NCI-H1092 treated with DMSO at 0.1 percent for 48 hours (cell line): ENCODE results near the gene STAT4.

Experiments
- DNase-seq: peaks from one replicate; lab custom pipeline; 2025; lab: John Stamatoyannopoulos, UW

STAT4 gene

DNA sequence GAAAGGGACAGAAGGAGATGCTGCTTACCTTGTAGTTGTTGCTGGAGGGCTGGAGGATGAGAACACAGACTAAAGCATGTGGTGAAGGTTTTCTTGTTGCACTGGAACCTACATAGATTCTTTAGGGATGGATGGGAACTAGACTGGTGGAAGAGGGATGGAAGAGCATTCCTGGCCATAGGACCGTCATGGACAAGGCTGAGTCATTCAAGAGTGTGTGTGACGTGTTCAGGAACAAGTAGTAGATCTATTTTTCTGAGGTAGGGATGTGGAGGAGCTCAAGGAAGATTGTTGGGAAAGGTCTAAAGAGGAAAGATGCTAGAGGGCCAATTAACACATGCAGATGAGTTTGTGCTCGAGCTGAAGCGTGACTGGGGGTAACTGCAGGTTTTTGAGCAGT is 6.6 kb downstream of the STAT4 start:
- DNase-seq, result no peak

- DNase-seq, result no peak
Observed at GRCh38 chr2:191143791-191144190, 7.0 kb downstream of the STAT4 start.

GRCh38 chr2:191128911-191129304 is 21.9 kb downstream of the STAT4 start:
- no peak for DNase-seq

DNA sequence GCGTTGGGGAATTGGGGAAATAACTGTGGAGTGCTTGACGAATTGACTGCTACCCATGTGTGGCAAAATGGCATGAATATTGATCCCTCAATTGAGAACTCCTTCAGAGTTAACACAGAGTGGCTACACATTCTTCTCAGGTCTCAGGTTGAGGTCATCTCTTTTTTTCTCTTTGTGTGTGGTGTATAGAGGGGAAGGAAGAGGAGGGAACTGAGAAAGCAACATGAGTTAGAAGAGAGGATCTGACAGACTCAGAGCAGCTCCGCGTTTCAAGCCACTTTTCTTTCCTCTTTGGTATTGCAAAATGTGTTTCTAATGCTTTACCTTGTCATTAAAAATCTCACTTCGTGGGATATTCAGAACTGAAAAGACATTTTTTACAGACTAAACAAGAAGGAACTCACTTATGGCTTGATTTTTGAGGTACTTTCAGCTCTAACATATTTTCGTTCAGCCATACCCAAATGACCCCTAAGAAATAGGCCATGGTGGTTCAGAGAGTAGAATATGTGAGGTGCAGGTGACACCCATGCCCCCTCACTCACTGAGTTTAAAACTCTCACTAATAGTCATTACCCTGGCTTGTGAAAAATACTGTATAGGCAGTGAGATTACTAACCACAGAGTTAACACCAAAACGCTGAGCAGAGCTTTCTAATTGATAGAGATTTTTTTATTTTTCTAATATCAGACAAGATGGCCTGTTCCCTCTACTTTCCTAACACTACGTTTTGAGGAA is 22.5 kb downstream of the STAT4 start:
- DNase-seq, result no peak

GRCh38 chr2:191127235-191127634 is 23.6 kb downstream of the STAT4 start:
- DNase-seq, result no peak

- DNase-seq, result no peak
Observed at GRCh38 chr2:191126386-191127085, 24.3 kb downstream of the STAT4 start.

- no peak for DNase-seq
Observed at GRCh38 chr2:191125646-191126045, 25.1 kb downstream of the STAT4 start.

- no peak for DNase-seq
Observed at GRCh38 chr2:191122638-191123294, 28.0 kb downstream of the STAT4 start.

DNA sequence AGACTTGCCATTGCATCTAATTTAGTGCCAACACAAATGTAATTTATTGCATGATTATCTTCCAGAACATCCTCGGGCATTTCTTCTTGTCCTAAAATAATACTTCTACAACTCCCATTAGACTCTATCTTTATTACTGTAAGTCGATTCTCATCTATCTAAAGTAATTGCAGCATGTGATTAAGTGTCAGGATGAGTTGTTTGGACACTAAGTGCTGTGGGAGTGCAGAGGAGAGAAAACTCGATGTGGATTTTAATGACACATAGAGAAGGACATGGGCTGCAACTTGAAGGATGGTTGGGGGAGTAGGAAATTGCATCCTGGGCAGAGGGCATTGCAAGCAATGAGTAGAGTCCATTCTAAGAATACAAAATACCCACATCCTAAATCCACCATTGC is 33.5 kb downstream of the STAT4 start:
- no peak for DNase-seq

GRCh38 chr2:191115804-191116203 is 35.0 kb downstream of the STAT4 start:
- DNase-seq, result no peak

- no peak for DNase-seq
Observed at GRCh38 chr2:191115391-191115790, 35.4 kb downstream of the STAT4 start.

DNA sequence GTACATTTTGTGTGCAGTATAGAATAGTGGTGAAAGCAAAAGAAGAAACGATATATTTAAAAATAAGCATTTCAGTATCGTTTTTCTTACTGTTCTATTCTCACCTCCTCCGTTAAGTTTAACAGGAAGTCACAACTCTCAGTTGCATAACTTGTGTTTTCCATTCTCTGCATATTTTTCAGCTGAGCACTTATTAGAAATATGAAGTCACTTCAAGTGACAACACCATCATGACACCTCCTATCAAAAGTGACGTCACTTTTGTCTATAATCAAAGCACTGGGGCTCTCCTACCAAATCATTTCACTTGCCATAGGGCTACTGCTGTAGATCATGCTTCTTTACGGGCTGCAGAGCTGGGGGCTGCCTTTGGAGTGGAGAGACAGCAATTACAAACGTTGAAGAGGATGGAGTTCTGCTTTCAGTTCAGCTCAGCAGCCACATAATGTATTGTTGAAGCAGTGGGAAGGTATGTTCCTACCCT is 36.3 kb downstream of the STAT4 start:
- no peak for DNase-seq

DNA sequence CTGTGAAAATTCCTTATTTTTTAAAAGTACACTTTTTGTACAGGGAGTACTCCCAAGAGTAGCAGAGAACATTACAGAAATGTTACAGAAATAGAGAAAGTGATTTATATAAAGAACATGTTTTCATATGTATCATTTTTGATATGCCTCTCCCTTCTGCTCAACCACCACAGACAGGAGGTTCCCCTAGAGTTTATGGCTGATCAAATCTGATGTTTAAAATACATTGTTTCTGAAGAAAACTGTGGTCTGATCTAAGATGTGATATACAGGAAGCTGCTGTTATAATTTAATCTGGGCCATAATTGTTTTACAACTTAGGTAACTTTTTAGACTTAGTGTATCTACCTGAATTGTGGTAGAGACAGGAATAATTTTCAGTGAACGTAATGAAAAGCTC is 37.0 kb downstream of the STAT4 start:
- DNase-seq, result no peak

DNA sequence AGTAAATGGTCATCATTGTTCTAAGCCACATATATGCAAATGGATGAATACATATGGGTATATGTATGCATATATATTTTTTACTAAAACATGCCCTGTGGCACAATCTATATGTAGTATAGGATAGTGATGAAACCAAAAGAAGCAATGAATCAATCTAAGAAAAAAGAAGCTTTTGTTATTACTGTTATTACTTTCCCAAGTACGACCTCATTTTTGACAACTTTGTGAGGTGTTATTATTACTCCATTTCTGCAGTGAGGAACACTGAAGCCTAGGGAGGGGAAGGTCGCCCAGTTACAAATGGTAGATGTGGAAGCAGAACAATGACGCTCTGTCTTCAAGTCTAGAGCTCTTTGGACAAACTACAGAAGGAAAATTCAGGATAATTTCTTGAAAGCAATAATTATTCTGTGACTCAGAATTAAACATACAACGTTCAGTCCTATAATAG is 38.3 kb downstream of the STAT4 start:
- DNase-seq, result no peak

DNA sequence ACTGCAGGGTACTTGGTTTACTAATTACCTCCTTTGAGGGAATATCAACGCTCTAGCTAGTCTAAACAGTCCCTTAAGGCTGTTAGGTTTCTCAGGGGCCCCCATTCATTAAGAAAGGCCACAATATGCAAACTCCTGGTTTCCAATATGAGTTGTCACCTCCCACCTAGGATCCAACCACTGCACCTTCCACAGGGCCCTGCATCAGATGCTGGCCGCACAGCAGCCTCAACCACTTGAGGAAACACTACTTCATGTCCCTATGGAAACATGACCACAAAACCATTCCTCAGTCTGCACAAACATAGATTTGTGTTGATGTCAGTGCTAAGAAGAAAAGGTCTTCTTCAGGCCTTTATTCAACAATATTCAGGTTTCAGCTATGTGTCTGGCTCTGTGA is 40.9 kb downstream of the STAT4 start:
- DNase-seq, result no peak

- DNase-seq, result no peak
Observed at GRCh38 chr2:191108331-191108730, 42.5 kb downstream of the STAT4 start.

DNA sequence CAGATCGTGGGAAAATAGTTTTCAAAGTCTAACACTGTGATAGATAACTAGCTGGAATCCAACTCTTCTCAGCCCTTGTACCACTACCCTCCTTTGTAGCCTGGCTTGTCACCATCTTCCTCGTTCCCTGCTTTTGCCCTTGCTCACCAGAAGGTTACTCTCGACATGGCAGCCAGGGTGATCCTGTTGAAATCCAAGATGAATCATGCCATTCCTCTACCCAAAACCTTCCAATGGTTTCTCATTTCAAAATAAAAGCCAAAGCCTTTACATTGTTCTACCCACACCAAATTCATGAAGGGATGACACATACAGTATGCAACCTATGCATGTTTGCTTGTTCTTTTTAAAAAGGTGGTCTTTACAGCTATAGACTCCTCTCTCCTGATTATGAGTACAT is 45.7 kb downstream of the STAT4 start:
- DNase-seq, result no peak

GRCh38 chr2:191103774-191104173 is 47.0 kb downstream of the STAT4 start:
- DNase-seq, result no peak

GRCh38 chr2:191100216-191100615 is 50.6 kb downstream of the STAT4 start:
- no peak for DNase-seq

DNA sequence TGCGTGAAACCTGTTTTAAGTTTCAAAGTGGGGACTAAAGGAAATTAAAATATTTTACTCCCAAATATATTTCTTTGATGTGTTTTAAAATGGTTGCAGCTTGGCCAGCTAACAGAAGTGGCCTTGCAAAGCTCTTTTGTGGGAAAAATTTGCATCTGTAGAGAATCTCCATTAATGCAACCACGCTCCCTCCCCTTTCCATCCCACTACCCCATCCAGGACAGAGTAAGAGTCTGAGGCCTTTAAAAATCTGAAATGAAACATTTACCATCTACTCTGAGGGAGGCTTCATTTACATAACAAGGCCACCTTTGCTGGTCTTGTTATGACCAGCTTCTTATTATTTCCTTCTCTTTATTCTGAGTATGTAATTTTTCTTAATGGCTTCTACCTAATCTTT is 63.5 kb downstream of the STAT4 start:
- DNase-seq, result no peak

DNA sequence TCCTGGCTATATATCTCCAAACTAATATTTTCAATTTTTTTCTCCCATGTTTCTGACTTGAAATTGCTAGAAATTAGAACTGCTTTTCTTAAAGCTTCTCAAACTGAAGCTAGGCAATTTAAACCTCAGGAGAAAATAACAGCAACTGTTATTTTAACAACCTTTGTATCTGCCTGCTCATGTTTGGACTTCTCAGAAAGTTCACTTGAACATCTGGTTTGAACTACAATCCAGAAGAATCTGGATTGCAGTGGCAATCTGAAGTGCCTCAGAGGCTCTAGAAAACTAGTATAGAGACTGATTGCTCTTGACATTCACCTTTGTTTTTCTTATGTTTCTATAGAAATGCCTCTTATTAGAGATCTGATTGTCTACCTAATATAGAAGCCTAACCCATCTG is 64.1 kb downstream of the STAT4 start:
- DNase-seq, result no peak

DNA sequence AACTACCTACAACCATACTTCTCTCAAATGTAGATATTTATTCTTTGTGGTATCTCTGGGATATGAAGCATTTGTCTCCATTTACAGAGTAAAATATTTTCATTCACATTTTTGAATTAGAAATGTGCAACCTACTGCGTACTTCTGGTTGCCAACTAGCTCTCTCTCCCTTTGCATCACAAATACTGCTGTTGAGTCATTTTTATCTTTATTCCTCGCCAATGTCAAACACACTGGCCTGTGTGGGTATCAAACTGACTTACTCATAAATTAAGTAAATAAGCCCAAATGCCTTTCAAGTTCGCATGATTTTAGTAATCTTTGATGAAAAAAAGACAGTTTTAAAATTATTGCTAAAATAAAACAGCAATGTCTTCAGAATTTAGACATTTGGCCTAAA is 67.3 kb downstream of the STAT4 start:
- no peak for DNase-seq

DNA sequence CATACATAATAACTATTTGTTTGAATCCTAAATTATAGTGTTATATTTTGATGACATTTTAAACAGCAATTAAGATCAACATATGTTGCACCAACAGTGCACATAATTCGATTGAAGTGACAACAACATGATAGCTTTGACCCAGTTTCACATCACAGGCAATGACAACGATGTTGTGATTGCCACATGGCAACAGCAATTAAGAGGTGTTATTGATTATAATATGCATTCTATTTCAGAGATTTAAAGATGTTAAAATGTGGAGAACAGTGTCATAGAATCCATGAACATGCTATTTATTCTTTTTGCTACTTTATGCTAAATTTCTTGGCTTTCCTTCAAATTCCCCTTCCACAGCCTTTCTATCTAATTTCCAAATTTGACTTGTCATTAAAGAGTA is 68.5 kb downstream of the STAT4 start:
- no peak for DNase-seq
